BLaER1 (cell line): ENCODE measurements around the gene CCL19.

Experiments
- H3K27ac ChIP-seq: shearing (Covaris generic); formaldehyde crosslinking; 2 replicates; pipeline ENCODE4 v1.8.1; 2022
- H3K27me3 ChIP-seq: shearing (Covaris generic); formaldehyde crosslinking; 2 replicates; pipeline ENCODE4 v1.8.1; 2022
- H3K36me3 ChIP-seq: shearing (Covaris generic); formaldehyde crosslinking; 2 replicates; pipeline ENCODE4 v1.8.1; 2022
- H3K4me1 ChIP-seq: shearing (Covaris generic); formaldehyde crosslinking; 2 replicates; pipeline ENCODE4 v1.8.1; 2022
- H3K4me2 ChIP-seq: shearing (Covaris generic); formaldehyde crosslinking; 2 replicates; pipeline ENCODE4 v1.8.1; 2022
- H3K4me3 ChIP-seq: shearing (Covaris generic); formaldehyde crosslinking; 2 replicates; pipeline ENCODE4 v1.8.1; 2022
- H3K9ac ChIP-seq: shearing (Covaris generic); formaldehyde crosslinking; 2 replicates; pipeline ENCODE4 v1.8.1; 2022
- H3K9me3 ChIP-seq: shearing (Covaris generic); formaldehyde crosslinking; 2 replicates; pipeline ENCODE4 v1.8.1; 2022
- H4K20me1 ChIP-seq: shearing (Covaris generic); formaldehyde crosslinking; 2 replicates; pipeline ENCODE4 v1.8.1; 2022
- Cebpa-rat ChIP-seq: shearing (Covaris generic); IDR thresholded peaks from 2 replicates; pipeline ENCODE4 v1.8.1; 2022

The CCL19 gene

DNA sequence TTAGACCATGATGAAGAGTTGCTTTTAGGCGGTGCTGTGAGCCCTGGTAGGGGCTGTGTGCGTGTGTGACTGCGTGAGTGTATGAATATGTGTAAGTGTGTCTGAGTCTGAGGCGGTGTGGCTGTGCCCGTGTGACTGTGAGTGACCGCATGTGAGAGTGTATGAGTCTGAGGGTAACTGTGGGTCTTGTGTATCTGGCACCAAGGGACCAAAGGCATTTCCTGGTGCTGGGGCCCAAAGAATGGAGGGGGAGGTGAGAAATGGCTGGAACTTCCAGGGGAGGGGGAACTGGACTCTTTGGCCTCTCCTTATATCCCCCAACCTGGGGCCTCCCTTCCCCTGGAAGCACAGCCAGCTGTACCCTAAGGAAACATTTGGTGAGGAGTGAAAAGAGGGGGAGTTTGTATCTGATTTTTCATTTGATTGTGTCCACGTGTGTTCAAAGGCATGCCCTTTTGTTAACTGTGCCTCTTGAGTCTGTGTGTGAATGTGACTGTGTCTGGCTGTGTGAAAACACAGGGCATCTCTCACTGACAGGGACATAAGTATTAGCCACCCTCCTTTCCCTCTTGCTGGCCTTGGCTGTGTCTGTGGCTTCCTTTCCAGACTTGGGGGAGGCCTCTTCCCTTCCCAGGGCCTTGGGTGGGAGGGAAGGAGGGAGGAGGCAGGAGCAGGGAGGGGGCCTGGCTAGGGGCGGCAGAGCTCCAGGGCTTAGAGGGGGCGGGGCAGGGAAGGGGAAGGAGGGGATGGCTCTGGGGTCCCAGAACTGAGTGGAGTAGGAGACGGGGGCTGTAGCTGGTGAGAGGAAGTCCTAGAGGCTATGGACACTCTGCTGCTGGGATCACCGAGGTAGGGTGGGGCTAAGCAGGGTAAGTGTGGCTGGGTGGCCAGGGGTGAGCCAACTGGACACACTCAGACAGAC, 37.7 kb downstream of the CCL19 start:
- Histone ChIP-seq H3K36me3 (peaks cover 29% of the 10 kb centered on the region), H3K9ac (no peak overlapping the region), H3K4me3 (no peak overlapping the region), H3K27ac (no peak overlapping the region), H4K20me1 (0 out of 2 replicates have a peak, but pooled peaks cover 5% of the 10 kb centered on the region), H3K4me2 (peak overlapping the region; percentile 1; the same call in 1 of the 2 replicates), H3K27me3 (no peaks in the 10 kb centered on the region), H3K9me3 (no peaks in the 10 kb centered on the region), H3K4me1 (peaks cover 22% of the 10 kb centered on the region)
- no peak for TF ChIP-seq Cebpa-rat

DNA sequence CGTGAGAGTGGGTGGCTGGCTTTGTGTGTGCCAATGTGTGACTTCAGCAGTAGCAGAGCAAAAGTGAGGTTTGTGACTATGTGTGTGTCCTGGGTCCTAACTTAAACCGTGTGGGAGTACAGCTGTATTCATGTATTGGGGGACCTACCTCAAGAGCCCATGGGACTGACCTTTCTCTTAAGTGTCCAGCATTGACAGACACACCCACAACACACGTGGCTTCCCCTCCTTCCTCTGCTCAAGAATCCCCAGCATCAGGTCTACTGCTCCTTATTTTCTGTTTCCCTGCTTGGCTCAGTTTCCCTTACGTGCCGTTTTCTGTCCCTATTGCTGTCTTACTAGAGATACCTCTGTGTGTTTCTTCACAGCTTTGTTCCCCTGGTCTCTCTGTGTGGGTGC, 38.5 kb downstream of the CCL19 start:
- H3K27ac ChIP-seq, result no peak overlapping the region

DNA sequence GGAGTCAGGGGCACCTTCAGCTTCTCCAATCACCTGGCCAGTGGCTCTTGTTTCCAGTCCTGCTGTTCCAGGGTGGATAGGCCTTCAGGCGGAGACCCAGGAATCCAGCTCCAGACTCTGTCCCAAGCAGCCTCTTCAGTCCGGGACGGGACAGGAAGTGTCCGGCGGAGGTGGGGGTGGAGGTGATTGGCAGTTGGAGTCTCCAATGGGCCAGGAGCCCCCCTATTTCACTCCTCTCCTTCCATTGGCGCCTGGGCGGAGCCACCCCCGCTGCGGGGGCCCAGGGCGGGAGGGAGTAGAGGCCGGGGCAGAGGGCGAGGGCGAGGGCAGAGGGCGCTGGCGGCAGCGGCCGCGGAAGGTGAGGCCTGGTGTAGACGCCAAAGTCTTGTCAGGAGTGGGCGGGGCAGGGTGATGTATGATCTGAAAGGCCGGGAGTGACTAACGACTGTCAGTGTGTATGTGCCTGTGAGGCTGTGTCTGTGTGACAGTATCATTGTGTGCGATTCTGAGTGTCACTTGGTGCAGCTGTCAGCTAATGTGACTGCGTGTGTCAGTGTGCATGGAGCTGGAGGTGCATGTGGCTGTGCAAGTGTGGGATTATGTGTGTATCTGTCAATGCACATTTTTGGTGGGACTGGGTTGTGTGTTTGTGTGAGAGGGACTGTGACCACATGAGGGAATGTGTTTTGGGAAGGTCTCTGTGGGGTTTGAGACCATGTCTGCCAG, 39.0 kb downstream of the CCL19 start, which contains the start of gene IL11RA:
IL11RA (plus strand) TSS at position 310 of the 726 bp plus-strand sequence. CDS start 3,033 bp downstream, outside the sequence.
- peak within 1 kb of the TSS; percentile 1; the same call in 1 of the 2 replicates for H3K4me2 ChIP-seq
- H3K36me3 ChIP-seq, result peaks cover 36% of the 10 kb centered on the region
- H3K4me1 ChIP-seq, result peaks cover 36% of the 10 kb centered on the region
- no peak within 1 kb of the TSS for H3K27ac ChIP-seq
- no peak for TF ChIP-seq Cebpa-rat
- peaks cover 18% of the 10 kb centered on the region for H4K20me1 ChIP-seq
- no peak within 1 kb of the TSS for H3K9ac ChIP-seq
- no peaks in the 10 kb centered on the region for H3K27me3 ChIP-seq
- no peak within 1 kb of the TSS for H3K4me3 ChIP-seq
- H3K9me3 ChIP-seq, result no peaks in the 10 kb centered on the region

More for the DNA sequence above, 38.5 kb downstream of the CCL19 start:
- no peaks in the 10 kb centered on the region for H3K27me3 ChIP-seq
- peaks cover 36% of the 10 kb centered on the region for H3K36me3 ChIP-seq
- H4K20me1 ChIP-seq, result peaks cover 13% of the 10 kb centered on the region
- no peak overlapping the region for H3K4me3 ChIP-seq
- no peak for TF ChIP-seq Cebpa-rat
- H3K4me2 ChIP-seq, result 0 out of 2 replicates have a peak overlapping the region, but pooled peaks have one; percentile 1
- H3K4me1 ChIP-seq, result peaks cover 30% of the 10 kb centered on the region
- H3K9me3 ChIP-seq, result no peaks in the 10 kb centered on the region
- H3K9ac ChIP-seq, result no peak overlapping the region

DNA sequence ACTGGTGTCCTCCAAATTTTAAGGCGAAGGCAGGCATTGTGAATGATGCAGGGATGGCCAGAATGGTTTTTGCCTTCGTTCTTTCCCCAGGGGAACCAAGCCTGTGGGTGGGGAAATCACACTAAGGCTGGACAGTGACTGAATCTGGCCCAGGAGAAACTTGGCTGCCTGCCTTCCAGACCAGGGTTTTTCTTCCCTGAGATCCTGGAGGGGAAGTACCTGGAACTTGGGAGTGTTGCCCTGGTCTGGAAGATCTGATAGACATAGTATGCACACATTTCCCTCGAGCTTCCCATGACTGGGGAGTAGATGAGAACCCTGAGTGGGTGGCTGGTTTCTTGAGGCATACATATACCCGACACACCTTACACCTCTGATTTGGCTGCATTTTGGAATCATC, 39.8 kb downstream of the CCL19 start:
- Histone ChIP-seq H3K9ac (no peak overlapping the region), H3K4me1 (peaks cover 36% of the 10 kb centered on the region), H3K27ac (no peak overlapping the region), H3K4me3 (no peak overlapping the region), H3K36me3 (peaks cover 36% of the 10 kb centered on the region), H3K27me3 (no peaks in the 10 kb centered on the region), H3K4me2 (no peak overlapping the region), H4K20me1 (peaks cover 20% of the 10 kb centered on the region), H3K9me3 (no peaks in the 10 kb centered on the region)
- no peak for TF ChIP-seq Cebpa-rat

DNA sequence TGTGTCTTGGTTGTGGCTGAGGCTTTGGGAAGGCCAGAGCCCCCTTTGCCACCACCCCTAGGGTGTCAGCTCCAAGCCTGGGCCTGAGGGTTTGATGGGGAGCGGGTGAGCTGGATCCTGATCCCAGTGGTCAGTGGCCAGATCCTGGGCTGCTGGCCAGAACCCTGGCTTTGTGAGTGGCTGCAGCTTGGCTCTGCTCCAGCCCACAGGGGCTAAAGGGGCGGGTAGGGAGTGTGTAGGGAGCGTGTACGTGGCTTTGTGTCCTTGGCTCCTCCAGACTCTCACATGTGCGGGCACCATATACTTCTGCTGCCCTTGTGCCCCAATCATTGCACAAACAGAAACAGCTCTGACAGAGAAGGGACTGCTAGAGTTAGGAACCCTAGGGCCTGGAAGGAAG, 40.3 kb downstream of the CCL19 start:
- H3K27ac ChIP-seq, result no peak overlapping the region

DNA sequence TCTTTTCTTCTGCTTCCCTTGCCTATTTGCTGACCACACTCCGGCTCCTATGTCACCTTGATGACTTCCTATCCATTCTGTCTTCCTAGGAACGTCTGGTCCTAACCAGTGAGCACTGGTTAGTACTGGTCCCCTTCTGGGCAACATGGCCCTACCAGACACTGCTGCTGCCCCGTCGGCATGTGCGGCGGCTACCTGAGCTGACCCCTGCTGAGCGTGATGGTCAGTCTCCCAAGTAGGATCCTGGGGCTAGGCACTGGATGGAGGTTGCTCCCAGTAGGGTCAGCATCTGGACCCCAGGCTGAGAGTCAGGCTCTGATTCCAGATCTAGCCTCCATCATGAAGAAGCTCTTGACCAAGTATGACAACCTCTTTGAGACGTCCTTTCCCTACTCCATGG, 42.4 kb downstream of the CCL19 start:
- Histone ChIP-seq H3K4me1 (peaks cover 43% of the 10 kb centered on the region), H3K9me3 (no peaks in the 10 kb centered on the region), H3K4me2 (no peak overlapping the region; the same call in 1 of the 2 replicates), H3K36me3 (peaks cover 36% of the 10 kb centered on the region), H3K4me3 (0 out of 2 replicates have a peak overlapping the region, but pooled peaks have one; percentile 90), H4K20me1 (peaks cover 20% of the 10 kb centered on the region), H3K9ac (no peak overlapping the region), H3K27ac (no peak overlapping the region), H3K27me3 (no peaks in the 10 kb centered on the region)
- no peak for TF ChIP-seq Cebpa-rat

More for the DNA sequence above, 40.3 kb downstream of the CCL19 start:
- no peak overlapping the region for H3K9ac ChIP-seq
- no peak for TF ChIP-seq Cebpa-rat
- H3K4me1 ChIP-seq, result peaks cover 41% of the 10 kb centered on the region
- H3K4me3 ChIP-seq, result no peak overlapping the region
- no peaks in the 10 kb centered on the region for H3K9me3 ChIP-seq
- H4K20me1 ChIP-seq, result peaks cover 20% of the 10 kb centered on the region
- H3K36me3 ChIP-seq, result peaks cover 36% of the 10 kb centered on the region
- H3K27me3 ChIP-seq, result no peaks in the 10 kb centered on the region
- no peak overlapping the region for H3K4me2 ChIP-seq

DNA sequence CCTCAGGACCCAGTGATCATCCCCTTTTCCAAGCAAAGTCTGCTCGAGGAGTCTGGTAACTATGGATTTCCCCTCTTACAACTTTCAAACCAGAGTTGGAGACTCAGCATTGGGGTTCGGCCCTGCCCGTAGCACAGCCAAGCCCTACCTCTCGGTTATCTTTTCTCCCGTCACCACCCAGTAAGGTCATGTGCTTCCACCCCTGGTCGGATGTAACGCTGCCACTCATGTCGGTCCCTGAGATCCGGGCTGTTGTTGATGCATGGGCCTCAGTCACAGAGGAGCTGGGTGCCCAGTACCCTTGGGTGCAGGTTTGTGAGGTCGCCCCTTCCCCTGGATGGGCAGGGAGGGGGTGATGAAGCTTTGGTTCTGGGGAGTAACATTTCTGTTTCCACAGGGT, 43.4 kb downstream of the CCL19 start:
- peaks cover 36% of the 10 kb centered on the region for H3K36me3 ChIP-seq
- H3K9me3 ChIP-seq, result no peaks in the 10 kb centered on the region
- peaks cover 33% of the 10 kb centered on the region for H3K4me1 ChIP-seq
- peak overlapping the region; percentile 87 for H3K9ac ChIP-seq
- TF ChIP-seq Cebpa-rat, result no peak
- H3K4me2 ChIP-seq, result peak overlapping the region; percentile 99
- H4K20me1 ChIP-seq, result peaks cover 20% of the 10 kb centered on the region
- H3K27ac ChIP-seq, result peak overlapping the region; percentile 86
- no peaks in the 10 kb centered on the region for H3K27me3 ChIP-seq
- H3K4me3 ChIP-seq, result peak overlapping the region; percentile 90

DNA sequence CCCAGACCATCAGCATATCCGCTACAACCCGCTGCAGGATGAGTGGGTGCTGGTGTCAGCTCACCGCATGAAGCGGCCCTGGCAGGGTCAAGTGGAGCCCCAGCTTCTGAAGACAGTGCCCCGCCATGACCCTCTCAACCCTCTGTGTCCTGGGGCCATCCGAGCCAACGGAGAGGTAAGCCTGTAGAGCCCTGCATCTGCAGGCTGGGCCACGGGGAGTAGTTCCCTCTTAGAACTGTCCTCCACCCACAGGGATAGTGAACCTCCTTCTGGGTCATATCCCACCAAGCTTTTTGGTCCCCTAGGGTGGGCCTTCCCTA, 44.0 kb downstream of the CCL19 start:
- H3K27ac ChIP-seq, result peak overlapping the region; percentile 86

DNA sequence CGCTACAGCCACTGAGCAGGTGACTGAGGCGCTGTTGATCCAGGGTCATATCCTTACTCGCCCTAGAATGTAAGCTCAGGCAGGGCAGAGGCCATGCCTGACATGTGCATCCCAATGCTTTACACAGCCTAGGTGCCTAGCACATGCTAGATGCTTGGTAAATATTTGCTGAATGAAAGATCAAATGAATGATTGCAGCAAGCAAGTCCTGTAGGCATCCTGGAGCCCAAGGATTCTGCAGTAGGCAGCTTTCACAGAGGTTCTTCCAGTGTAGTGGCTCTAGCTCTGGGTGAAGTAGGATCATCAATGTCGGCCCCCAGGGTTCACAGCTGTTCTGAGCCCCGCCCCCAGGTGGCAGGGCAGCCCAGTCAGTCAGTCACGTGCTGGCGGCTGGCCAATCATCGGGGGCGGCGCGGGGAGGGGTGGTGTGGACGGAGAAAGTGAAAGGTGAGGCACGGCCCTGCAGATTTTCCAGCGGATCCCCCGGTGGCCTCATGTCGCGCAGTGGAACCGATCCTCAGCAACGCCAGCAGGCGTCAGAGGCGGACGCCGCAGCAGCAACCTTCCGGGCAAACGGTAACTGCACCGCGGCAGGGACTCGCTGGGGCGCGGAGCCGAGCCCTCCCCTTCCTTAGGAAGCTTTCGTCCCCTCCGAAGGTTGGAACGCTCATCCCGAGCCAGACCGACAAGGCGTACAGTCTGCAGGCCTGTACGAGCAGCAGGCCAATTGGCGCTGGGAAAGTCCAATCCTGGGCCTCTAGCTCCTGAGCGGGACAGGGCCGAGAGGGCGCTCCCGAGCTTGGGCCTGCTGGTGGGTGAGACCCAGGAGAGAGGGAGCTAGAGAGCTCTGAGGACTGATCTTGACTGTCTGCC, 44.6 kb downstream of the CCL19 start, which contains the start of gene GALT:
GALT (plus strand) TSS at position 465 of the 873 bp plus-strand sequence; CDS start at position 495, 30 bp downstream.
- Histone ChIP-seq H3K4me1 (peaks cover 27% of the 10 kb centered on the region), H3K4me2 (peak within 1 kb of the TSS; percentile 99), H3K9me3 (no peaks in the 10 kb centered on the region), H4K20me1 (peaks cover 20% of the 10 kb centered on the region), H3K9ac (peak within 1 kb of the TSS; percentile 87), H3K36me3 (peaks cover 36% of the 10 kb centered on the region), H3K27me3 (no peaks in the 10 kb centered on the region), H3K4me3 (peak within 1 kb of the TSS; percentile 90), H3K27ac (peak within 1 kb of the TSS; percentile 86)
- TF ChIP-seq Cebpa-rat, result no peak

More for the DNA sequence above, 44.0 kb downstream of the CCL19 start:
- no peaks in the 10 kb centered on the region for H3K27me3 ChIP-seq
- peaks cover 20% of the 10 kb centered on the region for H4K20me1 ChIP-seq
- peak overlapping the region; percentile 87 for H3K9ac ChIP-seq
- H3K9me3 ChIP-seq, result no peaks in the 10 kb centered on the region
- H3K36me3 ChIP-seq, result peaks cover 36% of the 10 kb centered on the region
- peak overlapping the region; percentile 90 for H3K4me3 ChIP-seq
- H3K4me2 ChIP-seq, result peak overlapping the region; percentile 99
- H3K4me1 ChIP-seq, result peaks cover 27% of the 10 kb centered on the region
- no peak for TF ChIP-seq Cebpa-rat
